Ovary (tissue), 9 donors: ENCODE measurements around the gene RPRD2. TPM values are rescaled to one million over a fixed set of nuclear protein-coding genes. Genes with fewer than 3 reads are reported as not detected.

Experiments used
- DNase-seq, 5 donors: peaks; one replicate each; pipeline ENCODE4 v3.0.0-alpha.2; 2019 to 2020
- H3K27ac ChIP-seq, 2 donors: fragments of 200-600 bp; one replicate each; pipeline versions ENCODE4 v1.5.1 to v1.8.0; 2019 to 2022
- H3K27me3 ChIP-seq: fragments of 200-600 bp; one replicate; pipeline ENCODE4 v1.8.0; 2022
- H3K36me3 ChIP-seq: fragments of 200-600 bp; sonication (generic); one replicate; pipeline ENCODE4 v1.5.1; 2019
- H3K4me1 ChIP-seq: one replicate; pipeline ENCODE4 v1.8.1; 2013; ENCODE audit warnings: mild to moderate bottlenecking, moderate library complexity; ENCODE audit not compliant: insufficient read depth
- H3K4me3 ChIP-seq: fragments of 200-600 bp; sonication (generic); one replicate; pipeline ENCODE4 v1.5.1; 2017
- H3K9me3 ChIP-seq, 2 donors: fragments of 200-600 bp in 1 of 2; sonication (generic) in 1 of 2; one replicate each; pipeline versions ENCODE4 v1.5.1 to v1.8.1; 2013 to 2019; ENCODE audit warnings: mild to moderate bottlenecking in 1 of 2, moderate library complexity in 1 of 2
- CTCF ChIP-seq, 3 donors: fragments of 450-650 bp in 2 of 3; fragments of 200-600 bp in 1 of 3; IDR thresholded peaks; one replicate each; pipeline versions ENCODE4 v1.5.1 to v1.8.0; 2016 to 2022; ENCODE audit warnings: antibody characterized with exemption in 3 of 3, mild to moderate bottlenecking in 1 of 3
- EP300 ChIP-seq: sonication (generic); formaldehyde crosslinking; IDR thresholded peaks from one replicate; pipeline ENCODE4 v1.6.1; 2017; ENCODE audit warnings: antibody characterized with exemption
- POLR2A ChIP-seq: fragments of 450-650 bp; IDR thresholded peaks from one replicate; pipeline ENCODE4 v1.6.1; 2017; ENCODE audit warnings: antibody characterized with exemption, mild to moderate bottlenecking, moderate library complexity
- WGBS, 3 donors: extraction: QIAGEN DNeasy Blood & Tissue Kit in 1 of 3; methylation state at CpG; one replicate each; pipeline versions ENCODE4 v1.1.5 to v1.1.7; 2013 to 2017; 5-methylcytosine and 5-hydroxymethylcytosine counted together
- intact Hi-C, 4 donors: fragments of 100-400 bp; cut with DNase I; formaldehyde crosslinking; loops; one replicate each; pipeline versions ENCODE4 v1.11.0 to v1.15.1; 2022 to 2023
- polyA plus RNA-seq, 2 donors: library from polyadenylated mRNA; stranded (reverse); fragments of 200-250 nt in 1 of 2; fragments of 350-450 nt in 1 of 2; fragmentation: Illumina TruSeq in 1 of 2; extraction: RNeasy Lipid Tissue Mini Kit (QIAGEN cat#74804) in 1 of 2; gene quantifications; one replicate each; pipeline ENCODE4 v1.2.3, GENCODE V29; 2013 to 2014
- total RNA-seq, 7 donors: library from RNA; depleted of rRNA in 2 of 7; stranded (reverse); fragments of >200 nt in 2 of 7; fragmentation: NEBNext Ultra II Directional in 3 of 7; extraction: Animal tissue kit (Norgen Biotek cat#: 25700) in 3 of 7; gene quantifications; one replicate each; pipeline versions ENCODE4 v1.1.0 to v1.2.4, GENCODE V29; 2016 to 2023
- donor health status: DM: no; HTN: no; CAD: no; lungs with moderate emphysema.
- donor health status: DM: no; HTN: no; CAD: no.
- donor health status: Bipolar disorder and iron deficiency.
- donor health status: DM: yes; HTN: yes; CAD: no.
- donor health status: DM: no; HTN: no; CAD: no.
- donor health status: DM: yes; HTN: yes; CAD: no.

Gene RPRD2
- total and polyA plus RNA-seq, 9 donors: 18.2 to 55.6 (median 43.9) TPM

- intact Hi-C loops: no loop called here
- H3K4me3 ChIP-seq: no peak overlapping the region
- TF ChIP-seq POLR2A: no peak
- TF ChIP-seq CTCF (IDR thresholded peaks at IDR 0.05): no peak
- TF ChIP-seq EP300: no peak
These were observed 145.0 kb downstream of the RPRD2 start for GRCh38 chr1:150508982-150509381.

GRCh38 chr1:150511551-150511950 is 147.6 kb downstream of the RPRD2 start:
- Histone ChIP-seq H3K4me1 (no peaks in the 10 kb centered on the region), H3K27me3 (no peaks in the 10 kb centered on the region), H3K36me3 (no peaks in the 10 kb centered on the region), H3K9me3 (no peaks in the 10 kb centered on the region), H3K4me3 (no peak overlapping the region), H3K27ac (no peak overlapping the region)
- intact Hi-C loops: no loop called here
- TF ChIP-seq CTCF (IDR thresholded peaks at IDR 0.05) (no peak), EP300 (no peak), POLR2A (no peak)
- DNase-seq: peak in 1 of 5 donors; percentile 40
- WGBS, 3 donors: 91 to 92% (median 92%) methylated on average over 12 of the region's 12 CpGs

More at GRCh38 chr1:150508982-150509381, 145.0 kb downstream of the RPRD2 start:
- no peaks in the 10 kb centered on the region for H3K27me3 ChIP-seq
- H3K9me3 ChIP-seq: no peaks in the 10 kb centered on the region
- no peaks in the 10 kb centered on the region for H3K4me1 ChIP-seq
- WGBS, 3 donors: 57 to 65% (median 65%) methylated on average over 4 of the region's 4 CpGs
- no peaks in the 10 kb centered on the region for H3K36me3 ChIP-seq
- H3K27ac ChIP-seq: no peak overlapping the region
- DNase-seq: no peak

GRCh38 chr1:150511985-150512660 is 148.2 kb downstream of the RPRD2 start:
- no peaks in the 10 kb centered on the region for H3K9me3 ChIP-seq
- no peaks in the 10 kb centered on the region for H3K36me3 ChIP-seq
- no peak for TF ChIP-seq EP300
- H3K27me3 ChIP-seq: no peaks in the 10 kb centered on the region
- H3K4me1 ChIP-seq: no peaks in the 10 kb centered on the region
- no peak for DNase-seq
- H3K27ac ChIP-seq: no peak overlapping the region
- intact Hi-C loops: no loop called here
- H3K4me3 ChIP-seq: no peak overlapping the region
- 87 to 96% (median 88%) methylated on average over 17 of the region's 17 CpGs for WGBS, 3 donors

GRCh38 chr1:150512846-150513245 is 148.9 kb downstream of the RPRD2 start:
- Histone ChIP-seq H3K4me3 (no peak overlapping the region), H3K27me3 (no peaks in the 10 kb centered on the region), H3K4me1 (no peaks in the 10 kb centered on the region), H3K9me3 (no peaks in the 10 kb centered on the region), H3K36me3 (no peaks in the 10 kb centered on the region), H3K27ac (no peak overlapping the region)
- TF ChIP-seq CTCF (IDR thresholded peaks at IDR 0.05): no peak
- no peak for TF ChIP-seq EP300
- TF ChIP-seq POLR2A: no peak
- no peak for DNase-seq
- intact Hi-C loops: no loop called here
- 22 to 43% (median 25%) methylated on average over 2 of the region's 2 CpGs for WGBS, 3 donors

GRCh38 chr1:150513351-150513791 is 149.4 kb downstream of the RPRD2 start:
- H3K36me3 ChIP-seq: no peaks in the 10 kb centered on the region
- intact Hi-C loops: no loop called here
- no peak for DNase-seq
- no peak overlapping the region for H3K27ac ChIP-seq
- no peaks in the 10 kb centered on the region for H3K27me3 ChIP-seq
- WGBS, 3 donors: 66 to 80% (median 80%) methylated on average over 7 of the region's 7 CpGs
- H3K4me3 ChIP-seq: no peak overlapping the region
- H3K9me3 ChIP-seq: no peaks in the 10 kb centered on the region
- TF ChIP-seq POLR2A (no peak), CTCF (IDR thresholded peaks at IDR 0.05) (no peak), EP300 (no peak)
- H3K4me1 ChIP-seq: no peaks in the 10 kb centered on the region
